ENCODE results near the gene WNT4. TPM values are rescaled to one million over a fixed set of nuclear protein-coding genes. Genes with fewer than 3 reads are reported as not detected.

Gene WNT4
- total RNA-seq, 1 donor from 2014 or later = 7.7 TPM

GRCh38 chr1:22128392-22128791 is 14.5 kb downstream of the WNT4 start:
- ATAC-seq = no peak

GRCh38 chr1:22127731-22128130 is 15.2 kb downstream of the WNT4 start:
- no peak for ATAC-seq

GRCh38 chr1:22127248-22127647 is 15.6 kb downstream of the WNT4 start:
- ATAC-seq = no peak

DNA sequence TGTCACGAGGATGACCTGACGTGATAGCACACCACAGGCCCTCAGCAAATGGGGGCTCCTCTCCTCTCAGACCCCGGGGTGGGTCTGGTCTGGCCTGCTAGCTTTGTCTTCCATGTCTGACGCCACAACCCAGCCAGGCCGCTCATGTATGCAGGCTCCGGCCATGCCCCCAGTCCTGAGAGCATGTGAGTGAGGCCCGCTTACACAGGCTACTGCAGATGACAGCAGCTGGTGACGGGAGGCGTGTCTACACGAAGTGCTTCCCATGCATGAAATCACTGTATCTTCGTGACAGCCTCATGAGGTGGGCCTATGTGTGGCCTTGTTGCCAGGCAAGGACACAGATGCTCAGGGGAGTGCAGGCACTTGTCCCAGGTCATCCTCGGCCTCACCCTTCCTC is 16.4 kb downstream of the WNT4 start:
- no peak for ATAC-seq

DNA sequence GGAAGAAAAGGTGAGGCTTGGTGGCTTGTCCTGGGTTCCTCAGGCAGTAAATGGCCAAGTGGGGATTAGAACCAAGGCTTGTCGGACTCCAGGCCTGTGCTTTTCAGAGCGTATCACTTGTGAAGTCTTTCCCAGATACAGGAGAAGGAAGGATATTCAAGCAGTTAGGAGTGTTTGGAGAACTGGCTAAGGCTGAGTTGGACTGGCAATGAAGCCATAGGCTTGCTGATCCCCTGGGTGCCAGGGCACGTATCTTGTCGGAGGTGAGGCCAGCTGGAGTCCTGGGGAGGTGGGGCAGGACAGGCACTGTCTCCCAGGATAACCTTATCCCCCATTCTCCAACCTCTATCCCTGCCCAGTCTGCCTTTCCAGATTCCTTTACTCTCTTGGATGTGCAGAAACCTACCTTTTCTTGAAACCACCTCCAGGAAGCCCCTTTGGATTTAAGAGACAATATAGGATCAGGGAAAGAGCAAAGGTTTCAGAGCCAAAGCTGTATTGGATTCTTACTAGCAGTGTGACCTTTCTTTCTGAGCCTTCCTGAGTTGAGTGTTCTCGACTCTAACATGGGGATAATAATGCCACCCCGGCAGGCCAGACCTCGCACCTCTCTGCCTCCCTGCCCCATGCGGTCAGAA is 18.2 kb downstream of the WNT4 start:
- no peak for ATAC-seq

GRCh38 chr1:22123901-22124404 is 18.9 kb downstream of the WNT4 start:
- no peak for ATAC-seq

DNA sequence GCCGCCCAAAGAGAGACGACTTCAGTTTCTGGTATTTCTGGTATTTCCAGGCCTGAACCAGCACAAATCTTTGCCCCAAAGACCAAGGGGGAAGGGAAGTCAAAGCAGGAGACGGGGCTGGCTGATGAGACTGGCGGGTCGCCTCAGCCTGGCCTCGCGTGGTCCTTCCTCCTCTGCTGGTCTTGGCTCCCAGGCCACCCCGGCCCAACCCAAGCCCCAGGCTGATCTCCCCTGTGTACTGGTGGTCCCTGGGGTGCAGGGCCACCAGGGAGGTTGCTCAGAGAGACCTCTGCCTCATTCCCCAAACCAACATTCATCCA is 19.9 kb downstream of the WNT4 start:
- peak; percentile 13 for ATAC-seq

- ATAC-seq = peak; percentile 10
Measured at GRCh38 chr1:22122273-22123070, 20.4 kb downstream of the WNT4 start.

DNA sequence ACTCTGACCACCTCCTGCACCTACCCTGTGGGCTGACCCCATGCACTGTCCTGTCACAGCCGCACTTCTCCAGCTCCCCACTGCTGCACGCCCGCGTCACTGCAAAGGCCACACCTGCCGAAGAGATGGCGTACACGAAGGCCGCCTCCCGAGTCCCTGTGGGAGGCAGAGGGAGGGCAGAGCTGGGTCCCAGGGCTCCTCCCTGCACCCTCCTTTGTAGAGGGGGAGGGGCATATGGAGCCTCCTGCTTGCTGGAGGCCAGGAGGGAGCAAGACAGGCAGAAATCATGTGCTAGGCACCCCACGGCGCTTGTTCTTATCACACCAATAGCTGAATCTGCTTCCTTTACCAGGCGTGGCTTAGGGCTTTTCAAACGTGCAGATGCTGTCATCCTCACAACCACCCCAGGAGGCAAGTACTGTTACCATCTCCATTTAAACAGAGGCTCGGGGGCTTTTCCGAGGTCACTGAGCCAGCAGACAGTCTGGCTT is 21.4 kb downstream of the WNT4 start:
- ATAC-seq = no peak

- no peak for ATAC-seq
Measured at GRCh38 chr1:22120469-22120790, 22.5 kb downstream of the WNT4 start.

- no peak for ATAC-seq
Measured at GRCh38 chr1:22119626-22120468, 23.1 kb downstream of the WNT4 start.

- no peak for ATAC-seq
Measured at GRCh38 chr1:22118291-22118992, 24.5 kb downstream of the WNT4 start.

DNA sequence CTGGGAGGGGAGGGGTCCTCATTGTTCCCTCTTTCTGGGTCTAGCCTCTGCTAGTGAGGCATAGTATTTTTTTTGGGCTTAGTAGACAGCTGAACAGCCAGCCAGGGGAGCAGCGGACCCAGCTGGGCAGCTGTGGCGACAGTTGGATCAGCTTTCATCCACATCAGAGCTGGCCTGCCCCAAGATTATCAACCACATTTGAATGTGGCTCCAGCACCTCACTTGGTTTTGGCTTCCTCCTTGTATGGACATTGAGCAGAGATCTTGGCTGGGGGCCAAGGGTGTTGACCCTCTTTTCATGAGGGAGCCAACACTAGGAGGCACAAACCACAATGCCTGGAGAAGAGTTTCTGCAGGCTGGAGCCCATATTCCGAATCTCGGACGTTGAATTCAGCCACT is 25.0 kb downstream of the WNT4 start:
- ATAC-seq = no peak

- no peak for ATAC-seq
Measured at GRCh38 chr1:22117238-22117637, 25.7 kb downstream of the WNT4 start.

GRCh38 chr1:22115286-22115685 is 27.6 kb downstream of the WNT4 start:
- ATAC-seq = no peak

DNA sequence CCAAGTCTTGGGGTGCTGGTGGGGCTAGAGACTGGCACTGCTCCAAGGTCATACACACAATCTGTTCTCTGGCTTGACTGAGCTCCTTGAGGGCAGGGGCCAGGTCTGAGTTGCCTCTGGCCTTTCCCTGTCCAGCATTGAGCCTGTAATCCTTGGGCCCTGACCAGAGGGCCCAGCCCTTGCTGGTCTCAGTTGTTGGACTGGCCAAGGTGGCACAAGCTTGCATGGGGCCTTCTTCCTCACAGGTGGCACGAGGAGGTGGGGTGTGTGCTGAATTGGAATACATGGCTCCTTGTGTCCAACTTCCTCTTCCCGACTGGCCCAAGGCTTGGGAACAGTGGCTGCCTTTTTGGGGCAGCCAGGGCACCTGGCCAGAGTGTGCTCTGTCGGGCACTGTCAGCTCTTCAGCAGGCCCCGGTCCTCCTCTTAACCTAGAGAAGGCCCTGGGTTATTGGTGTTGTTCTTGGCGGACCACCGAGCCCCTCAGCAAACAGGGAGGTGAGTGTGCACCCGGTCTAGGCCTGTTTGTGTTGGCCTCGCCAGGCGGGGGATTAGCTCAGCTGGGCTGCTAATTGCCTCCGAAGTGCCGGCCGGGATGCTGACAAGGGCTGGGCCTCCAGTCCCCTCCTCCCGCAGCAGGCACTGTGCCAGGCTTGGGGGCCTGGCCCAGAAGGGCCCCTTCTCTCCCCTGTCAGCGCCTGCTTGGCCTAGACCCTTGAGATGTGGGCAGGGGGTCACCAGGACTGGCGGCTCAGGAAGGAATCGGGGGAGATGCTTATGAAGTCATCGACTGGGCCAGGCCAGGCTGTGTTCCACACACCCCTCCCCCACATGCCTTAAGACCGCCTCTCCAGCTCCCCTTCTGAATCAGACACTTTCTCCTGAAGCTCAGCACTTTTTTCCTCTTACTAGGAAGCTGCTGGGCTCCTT is 28.5 kb downstream of the WNT4 start:
- peak; percentile 5 for ATAC-seq

DNA sequence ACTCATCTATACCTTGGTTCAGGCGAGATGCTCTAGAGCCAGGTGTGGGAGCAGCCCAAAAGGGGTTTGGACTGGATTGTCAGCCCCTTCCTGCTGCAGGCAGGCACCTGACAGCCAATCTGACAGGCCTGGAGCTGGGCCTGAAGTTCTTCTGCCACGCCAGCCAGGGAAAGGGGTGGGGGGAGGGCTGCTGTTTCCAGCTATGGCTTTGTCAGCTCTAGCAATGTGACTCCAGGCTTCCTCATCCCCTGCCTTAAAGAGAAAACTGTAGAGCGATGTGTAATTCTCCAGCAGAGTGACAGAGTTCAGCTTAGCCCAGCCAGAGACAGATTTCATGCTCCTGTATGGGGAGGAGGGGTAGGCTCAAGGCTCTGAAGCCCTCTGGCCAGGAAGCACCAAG is 30.3 kb downstream of the WNT4 start:
- no peak for ATAC-seq

- no peak for ATAC-seq
Measured at GRCh38 chr1:22111620-22112019, 31.3 kb downstream of the WNT4 start.

DNA sequence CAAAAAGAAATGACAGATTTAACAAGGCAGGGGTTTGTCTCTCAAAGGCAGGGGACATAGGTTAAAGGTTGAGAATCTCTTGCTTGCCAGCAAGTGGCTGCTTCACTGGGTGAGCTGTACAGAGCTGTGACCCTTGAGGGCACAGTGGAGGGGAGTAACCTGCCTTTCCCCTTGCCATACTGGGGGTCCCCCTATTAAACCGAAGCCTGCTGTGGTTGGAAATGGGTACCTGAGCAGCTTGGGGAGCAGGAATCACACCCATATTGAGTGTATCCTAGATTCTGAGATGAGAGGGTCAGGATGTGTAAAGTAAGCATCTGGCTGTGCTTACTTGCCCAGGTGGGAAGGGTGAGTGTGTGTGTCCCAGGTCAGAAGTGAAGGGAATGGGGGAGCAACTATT is 31.8 kb downstream of the WNT4 start:
- ATAC-seq = no peak

DNA sequence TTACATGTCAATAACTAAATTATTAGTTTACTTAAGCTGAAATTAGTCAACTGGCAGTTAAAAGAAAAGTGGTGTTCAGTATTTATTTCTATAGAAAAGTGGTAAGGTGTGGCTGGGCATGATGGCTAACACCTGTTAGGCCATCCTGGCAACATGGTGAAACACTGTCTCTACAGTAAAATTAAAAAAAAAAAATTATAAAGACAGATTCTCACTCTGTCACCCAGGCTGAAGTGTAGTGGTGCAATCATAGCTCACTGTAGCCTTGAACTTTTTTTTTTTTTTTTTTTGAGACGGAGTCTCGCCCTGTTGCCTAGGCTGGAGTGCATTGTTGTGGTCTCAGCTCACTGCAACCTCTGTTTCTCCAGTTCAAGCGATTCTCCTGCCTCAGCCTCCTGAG is 32.9 kb downstream of the WNT4 start:
- ATAC-seq = no peak

GRCh38 chr1:22108339-22109105 is 34.4 kb downstream of the WNT4 start:
- ATAC-seq = no peak
